Right lobe of liver (tissue), 4 donors: Measurements from ENCODE around the gene RARRES2.

Experiments
- POLR2A ChIP-seq: fragments of 450-650 bp; IDR thresholded peaks from one replicate; pipeline ENCODE4 v1.6.1; 2017; ENCODE audit warnings: antibody characterized with exemption, mild to moderate bottlenecking
- TF ChIP-seq, protein P1 (sequence below), 4 donors: fragments of 200-600 bp in 3 of 4; fragments of 450-650 bp in 1 of 4; IDR thresholded peaks; one replicate each; pipeline versions ENCODE4 v1.5.1 to v1.8.0; 2016 to 2022; ENCODE audit warnings: antibody characterized with exemption in 4 of 4, mild to moderate bottlenecking in 2 of 4
- donor health status: DM: no; HTN: no; CAD: no.
- donor health status: DM: no; HTN: no; CAD: no.
- donor health status: DM: no; HTN: yes; CAD: no.

DNA sequence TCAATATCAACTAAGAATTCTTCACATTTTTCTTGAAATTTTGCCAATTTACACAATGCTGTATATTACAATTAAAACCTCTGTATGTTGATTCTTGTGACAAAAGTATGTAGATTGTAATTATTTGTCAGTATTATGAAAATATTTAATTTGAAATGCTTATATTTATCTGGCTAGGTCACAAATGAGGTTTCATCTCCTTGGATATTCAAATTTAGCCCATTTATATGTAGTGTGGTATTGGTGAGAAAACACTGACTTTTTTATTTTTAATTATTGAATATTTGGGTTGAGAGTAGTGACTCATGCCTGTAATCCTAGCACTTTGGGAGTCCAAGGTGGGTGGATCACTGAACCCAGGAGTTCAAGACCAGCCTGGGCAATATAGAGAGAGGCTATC, 2.9 kb upstream of the RARRES2 start:
- TF ChIP-seq, protein P1, sequence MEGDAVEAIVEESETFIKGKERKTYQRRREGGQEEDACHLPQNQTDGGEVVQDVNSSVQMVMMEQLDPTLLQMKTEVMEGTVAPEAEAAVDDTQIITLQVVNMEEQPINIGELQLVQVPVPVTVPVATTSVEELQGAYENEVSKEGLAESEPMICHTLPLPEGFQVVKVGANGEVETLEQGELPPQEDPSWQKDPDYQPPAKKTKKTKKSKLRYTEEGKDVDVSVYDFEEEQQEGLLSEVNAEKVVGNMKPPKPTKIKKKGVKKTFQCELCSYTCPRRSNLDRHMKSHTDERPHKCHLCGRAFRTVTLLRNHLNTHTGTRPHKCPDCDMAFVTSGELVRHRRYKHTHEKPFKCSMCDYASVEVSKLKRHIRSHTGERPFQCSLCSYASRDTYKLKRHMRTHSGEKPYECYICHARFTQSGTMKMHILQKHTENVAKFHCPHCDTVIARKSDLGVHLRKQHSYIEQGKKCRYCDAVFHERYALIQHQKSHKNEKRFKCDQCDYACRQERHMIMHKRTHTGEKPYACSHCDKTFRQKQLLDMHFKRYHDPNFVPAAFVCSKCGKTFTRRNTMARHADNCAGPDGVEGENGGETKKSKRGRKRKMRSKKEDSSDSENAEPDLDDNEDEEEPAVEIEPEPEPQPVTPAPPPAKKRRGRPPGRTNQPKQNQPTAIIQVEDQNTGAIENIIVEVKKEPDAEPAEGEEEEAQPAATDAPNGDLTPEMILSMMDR (IDR thresholded peaks at IDR 0.05) = no peak
- TF ChIP-seq POLR2A = no peak
